IMR-90 (cell line): Measurements from ENCODE around the gene GGT5. TPM values are rescaled to one million over a fixed set of nuclear protein-coding genes. Genes with fewer than 3 reads are reported as not detected.
"Not testable (repeated sequence)": the region's sequence is repeated elsewhere in the genome, so short reads cannot be mapped to it uniquely, and the experiment has no call there.

Experiments
- ATAC-seq: fragments of 200-7000 bp; cut with Tn5 transposase; 2 replicates; pipeline ENCODE4 v1.9.1; 2020; ENCODE audit warnings: low read depth, mild to moderate bottlenecking, moderate library complexity
- BruUV-seq: library from RNA; stranded (reverse); fragments of 400-500 nt; replicated peaks from 2 replicates; lab custom pipeline; 2021; lab: Mats Ljungman, UMichigan
- CTCF ChIA-PET: fragments of 300-600 bp; formaldehyde crosslinking; extraction: SDS; loops from one replicate; lab custom pipeline; 2021; ENCODE audit warnings: antibody characterized with exemption; lab: Yijun Ruan, JAX
- POLR2A ChIA-PET: fragments of 300-600 bp; sonication (Branson Sonifier 250); formaldehyde crosslinking; loops from one replicate; lab custom pipeline; 2022; ENCODE audit warnings: antibody characterized with exemption; ENCODE audit not compliant: unreplicated experiment; lab: Charles Lee
- DNase-seq: peaks from one replicate; pipeline ENCODE4 v3.0.0; 2013
- H2AFZ ChIP-seq: replicated peaks from 2 replicates; pipeline ENCODE3; 2013; ENCODE audit warnings: low read length, mild to moderate bottlenecking; ENCODE audit not compliant: poor library complexity
- H2AK5ac ChIP-seq: 2 replicates; pipeline ENCODE4 v1.6.1; 2013; ENCODE audit warnings: low read depth, low read length, inconsistent platforms
- H2AK9ac ChIP-seq: replicated peaks from 2 replicates; pipeline ENCODE3; 2013; ENCODE audit warnings: mild to moderate bottlenecking, low read depth, low read length, moderate library complexity; ENCODE audit not compliant: poor library complexity
- H2BK120ac ChIP-seq: 2 replicates; pipeline ENCODE4 v1.6.1; 2013; ENCODE audit warnings: low read depth, low read length, inconsistent platforms
- H2BK15ac ChIP-seq: 3 replicates; pipeline ENCODE4 v1.6.1; 2013; ENCODE audit warnings: low read depth, low read length, inconsistent platforms
- H2BK20ac ChIP-seq: 2 replicates; pipeline ENCODE4 v1.6.1; 2013; ENCODE audit warnings: low read depth, mild to moderate bottlenecking, inconsistent platforms, low read length, moderate library complexity
- H2BK5ac ChIP-seq: 2 replicates; pipeline ENCODE4 v1.6.1; 2013; ENCODE audit warnings: mild to moderate bottlenecking, low read depth, low read length, inconsistent platforms; ENCODE audit not compliant: poor library complexity, severe bottlenecking
- H3K14ac ChIP-seq: replicated peaks from 2 replicates; pipeline ENCODE4 v1.6.1; 2013; ENCODE audit warnings: low read depth, low read length, inconsistent platforms
- H3K18ac ChIP-seq: 2 replicates; pipeline ENCODE4 v1.6.1; 2013; ENCODE audit warnings: low read depth, low read length, control low read depth
- H3K23ac ChIP-seq: 2 replicates; pipeline ENCODE4 v1.6.1; 2013; ENCODE audit warnings: low read depth, low read length, inconsistent platforms
- H3K27ac ChIP-seq: 2 replicates; pipeline ENCODE4 v1.5.1; 2013; ENCODE audit warnings: mild to moderate bottlenecking, control low read depth, low read length; ENCODE audit not compliant: insufficient read depth
- H3K27me3 ChIP-seq: 2 replicates; pipeline ENCODE4 v1.6.1; 2013; ENCODE audit warnings: low read length; ENCODE audit not compliant: control insufficient read depth, insufficient read depth
- H3K36me3 ChIP-seq: 2 replicates; pipeline ENCODE4 v1.6.1; 2013; ENCODE audit warnings: low read length, mixed read lengths; ENCODE audit not compliant: control insufficient read depth, insufficient read depth
- H3K4ac ChIP-seq: 2 replicates; pipeline ENCODE4 v1.6.1; 2013; ENCODE audit warnings: low read depth, low read length, inconsistent platforms
- H3K4me1 ChIP-seq: 2 replicates; pipeline ENCODE4 v1.6.1; 2013; ENCODE audit warnings: low read length, mixed read lengths; ENCODE audit not compliant: control insufficient read depth, insufficient read depth
- H3K4me2 ChIP-seq: 2 replicates; pipeline ENCODE4 v1.6.1; 2013; ENCODE audit warnings: low read depth, mild to moderate bottlenecking, control low read depth, low read length, moderate library complexity
- H3K4me3 ChIP-seq: 2 replicates; pipeline ENCODE4 v1.5.1; 2013; ENCODE audit warnings: low read depth, mild to moderate bottlenecking, control low read depth, low read length, moderate library complexity; ENCODE audit not compliant: insufficient read depth
- H3K56ac ChIP-seq: 2 replicates; pipeline ENCODE4 v1.6.1; 2013; ENCODE audit warnings: low read length, inconsistent platforms; ENCODE audit not compliant: insufficient read depth; ENCODE audit errors: extremely low read depth
- H3K79me1 ChIP-seq, 2 experiments: 2 replicates each; pipeline ENCODE4 v1.6.1; 2013; ENCODE audit warnings: low read length in 2 of 2, inconsistent platforms in 1 of 2, low read depth in 1 of 2
- H3K9ac ChIP-seq: 2 replicates; pipeline ENCODE4 v1.6.1; 2013; ENCODE audit warnings: low read depth, low read length, control low read depth
- H3K9me1 ChIP-seq: 2 replicates; pipeline ENCODE4 v1.6.1; 2013; ENCODE audit warnings: low read length, inconsistent platforms; ENCODE audit not compliant: insufficient read depth
- H3K9me3 ChIP-seq: 2 replicates; pipeline ENCODE4 v1.6.1; 2013; ENCODE audit warnings: low read length; ENCODE audit not compliant: control insufficient read depth, insufficient read depth
- H4K20me1 ChIP-seq: 2 replicates; pipeline ENCODE4 v1.6.1; 2013; ENCODE audit warnings: low read length, inconsistent platforms; ENCODE audit not compliant: insufficient read depth
- H4K5ac ChIP-seq: 2 replicates; pipeline ENCODE4 v1.6.1; 2013; ENCODE audit warnings: mild to moderate bottlenecking, low read depth, low read length, control low read depth
- H4K8ac ChIP-seq, 2 experiments: 2 replicates each; pipeline ENCODE4 v1.6.1; 2013; ENCODE audit warnings: low read depth in 2 of 2, low read length in 2 of 2, control low read depth in 1 of 2, inconsistent platforms in 1 of 2
- H4K91ac ChIP-seq: 2 replicates; pipeline ENCODE4 v1.6.1; 2013; ENCODE audit warnings: low read depth, low read length, inconsistent platforms; ENCODE audit not compliant: insufficient read depth
- WGBS, 2 experiments: methylation state at CpG; one replicate each; pipeline versions ENCODE4 v1.1.5 to v1.1.7; 2013; ENCODE audit warnings: missing lambda C conversion rate in 2 of 2; ENCODE audit not compliant: insufficient read length in 1 of 2; ENCODE audit errors: extremely low coverage in 2 of 2; 5-methylcytosine and 5-hydroxymethylcytosine counted together
- dilution Hi-C: fragments of 300-500 bp; cut with HindIII; formaldehyde crosslinking; loops from one replicate; pipeline ENCODE4 v1.14.3; 2018; ENCODE audit warnings: low sequenced_read_pairs; ENCODE audit not compliant: unreplicated experiment
- in situ Hi-C: fragments of 300-500 bp; cut with MboI; formaldehyde crosslinking; loops from 3 replicates; pipeline ENCODE4 v1.14.3; 2019; ENCODE audit warnings: low sequenced_read_pairs, inconsistent platforms, mixed read lengths
- intact Hi-C: fragments of 100-400 bp; cut with micrococcal nuclease; formaldehyde crosslinking; loops from 2 replicates; pipeline ENCODE4 v1.10.0; 2022
- polyA plus RNA-seq, 3 experiments: library from polyadenylated mRNA; depleted of rRNA; stranded (reverse); fragments of >200 nt; gene quantifications; 2 replicates each; pipeline ENCODE4 v1.2.3, GENCODE V29; 2012; ENCODE audit warnings: low replicate concordance in 1 of 3
- total RNA-seq: library from RNA; depleted of rRNA; stranded (reverse); fragments of >200 nt; gene quantifications from 2 replicates; pipeline ENCODE4 v1.2.3, GENCODE V29; 2012

The GGT5 gene
- total and polyA plus RNA-seq, 2 of the 4 experiments (the other 2 are of a cell fraction): 0.18 to 5.8 TPM

DNA sequence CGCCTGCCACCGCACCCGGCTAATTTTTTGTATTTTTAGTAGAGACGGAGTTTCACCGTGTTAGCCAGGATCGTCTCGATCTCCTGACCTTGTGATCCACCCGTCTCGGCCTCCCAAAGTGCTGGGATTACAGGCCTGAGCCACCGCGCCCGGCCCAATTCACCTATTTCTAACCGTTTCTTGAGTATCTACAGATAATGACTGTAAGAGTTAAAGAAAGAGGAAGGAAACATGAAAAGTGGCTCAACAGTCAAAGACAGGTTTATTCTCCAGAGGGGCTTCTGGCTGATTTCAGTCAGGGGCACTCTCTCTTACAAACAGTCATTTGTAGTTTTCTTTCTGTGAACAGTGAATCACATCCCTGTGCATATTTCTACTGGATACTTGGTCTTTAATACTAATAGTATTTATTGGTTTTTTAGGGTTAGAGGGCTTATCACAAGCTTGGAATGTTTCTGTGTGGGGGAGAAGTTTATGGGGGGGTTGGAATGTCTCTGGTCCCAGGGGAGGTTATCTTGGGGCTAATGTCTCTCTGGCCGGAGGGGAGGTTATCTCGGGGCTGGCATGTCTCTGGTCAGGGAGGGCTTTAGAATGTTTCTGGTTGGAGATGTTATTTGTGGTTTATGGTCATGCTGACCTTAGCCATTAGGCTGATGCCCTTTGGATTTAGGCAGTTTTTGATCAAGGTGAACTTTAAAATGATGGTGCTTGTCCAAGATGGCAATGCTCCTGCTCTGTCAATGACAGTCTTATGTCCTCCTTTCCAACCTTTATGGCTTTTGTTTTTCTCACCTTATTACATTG is 38.2 kb downstream of the GGT5 start:
- peak overlapping the region; percentile 91 for H4K91ac ChIP-seq
- H3K27me3 ChIP-seq, H3K4me3 ChIP-seq, BruUV-seq, CTCF ChIA-PET, H4K20me1 ChIP-seq, H3K9me1 ChIP-seq, POLR2A ChIA-PET, in situ Hi-C loops, dilution Hi-C loops, H2AFZ ChIP-seq, H3K36me3 ChIP-seq, H3K9me3 ChIP-seq, H3K79me1 ChIP-seq: not testable (repeated sequence)
- peak overlapping the region; percentile 89 for H3K56ac ChIP-seq
- H3K18ac ChIP-seq: peak overlapping the region; percentile 98
- peak overlapping the region; percentile 23; the same call in 1 of the 2 replicates for H3K4me2 ChIP-seq
- intact Hi-C loops: loop anchor here (5.0 kb wide), 1 partner anchor 41 kb away; the partner anchor contains the start of gene GGT5
- H3K27ac ChIP-seq: peak overlapping the region; percentile 89
- DNase-seq (peak; percentile 35), ATAC-seq (peak; percentile 55)
- H3K14ac ChIP-seq: peak overlapping the region; percentile 94
- H2BK120ac ChIP-seq: peak overlapping the region; percentile 97
- WGBS, 2 experiments: 100% methylated on average over 1 of the region's 15 CpGs; no CpG with 5 or more reads in 1 of the 2 experiments
- H2BK5ac ChIP-seq: peak overlapping the region; percentile 99
- H2BK15ac ChIP-seq: peak overlapping the region; percentile 71
- H3K23ac ChIP-seq: peak overlapping the region; percentile 70
- peak overlapping the region; percentile 96 for H2AK5ac ChIP-seq
- peaks cover 24% of the 10 kb centered on the region for H3K4me1 ChIP-seq
- peak overlapping the region; percentile 98 for H2BK20ac ChIP-seq
- peak overlapping the region; percentile 77 to 90 for H4K8ac ChIP-seq
- peak overlapping the region; percentile 57; the same call in 1 of the 2 replicates for H3K9ac ChIP-seq
- peak overlapping the region; percentile 93 for H3K4ac ChIP-seq
- H2AK9ac ChIP-seq: peak overlapping the region; percentile 73
- peak overlapping the region; percentile 83; the same call in 1 of the 2 replicates for H4K5ac ChIP-seq
